Skeletal muscle tissue (tissue), 4 donors: Measurements from ENCODE around the gene MPP3. TPM values are rescaled to one million over a fixed set of nuclear protein-coding genes. Genes with fewer than 3 reads are reported as not detected.

Source experiments
- H3K27ac ChIP-seq: one replicate; pipeline ENCODE4 v1.7.0; 2013; ENCODE audit warnings: mild to moderate bottlenecking, low read depth, low read length, inconsistent platforms
- H3K27me3 ChIP-seq, 3 donors: one replicate each; pipeline ENCODE4 v1.7.0; 2013; ENCODE audit warnings: low read length in 3 of 3; ENCODE audit not compliant: control insufficient read depth in 3 of 3, insufficient read depth in 3 of 3
- H3K36me3 ChIP-seq, 3 donors: one replicate each; pipeline ENCODE4 v1.7.0; 2013; ENCODE audit warnings: low read length in 3 of 3; ENCODE audit not compliant: control insufficient read depth in 3 of 3, insufficient read depth in 3 of 3
- H3K4me1 ChIP-seq, 3 donors: one replicate each; pipeline ENCODE4 v1.7.0; 2013; ENCODE audit warnings: low read length in 3 of 3, mild to moderate bottlenecking in 3 of 3; ENCODE audit not compliant: control insufficient read depth in 3 of 3, insufficient read depth in 3 of 3
- H3K4me3 ChIP-seq, 3 donors: one replicate each; pipeline ENCODE4 v1.7.0; 2013; ENCODE audit warnings: low read length in 3 of 3
- H3K9ac ChIP-seq, 3 donors: one replicate each; pipeline ENCODE4 v1.7.0; 2013; ENCODE audit warnings: low read length in 3 of 3, mild to moderate bottlenecking in 3 of 3, moderate library complexity in 2 of 3, low read depth in 1 of 3
- H3K9me3 ChIP-seq, 3 donors: one replicate each; pipeline ENCODE4 v1.7.0; 2013; ENCODE audit warnings: low read length in 3 of 3; ENCODE audit not compliant: control insufficient read depth in 3 of 3
- total RNA-seq: library from RNA; depleted of rRNA; stranded (reverse); fragments of >200 nt; gene quantifications from one replicate; pipeline ENCODE4 v1.2.3, GENCODE V29; 2014
- donor health status: Osteomylitis.

Gene MPP3
- total RNA-seq, 1 donor from 2014 or later = 4.2 TPM

- Histone ChIP-seq H3K4me3 (peak within 1 kb of the TSS; percentile 76 to 88 (median 80)), H3K4me1 (peaks cover 30 to 33% (median 33%) of the 10 kb centered on the region in 3 donors), H3K27ac (peak within 1 kb of the TSS; percentile 100)
Measured at GRCh38 chr17:43780135-43780534, 52.8 kb downstream of the MPP3 start, which contains the start of gene CFAP97D1. Gene CFAP97D1 (plus strand): TSS chr17:43780435. CDS start chr17:43780463, 28 bp downstream.

GRCh38 chr17:43779145-43780125 is 53.5 kb downstream of the MPP3 start:
- Histone ChIP-seq H3K36me3 (peaks cover 8 to 12% (median 12%) of the 10 kb centered on the region in 3 donors), H3K4me1 (peaks cover 37 to 40% (median 40%) of the 10 kb centered on the region in 3 donors), H3K27ac (peak overlapping the region; percentile 100), H3K9ac (peak overlapping the region; percentile 79 to 97 (median 82)), H3K27me3 (no peaks in the 10 kb centered on the region), H3K9me3 (no peaks in the 10 kb centered on the region), H3K4me3 (peak overlapping the region; percentile 76 to 88 (median 80))

More at GRCh38 chr17:43780135-43780534, 52.8 kb downstream of the MPP3 start, which contains the start of gene CFAP97D1:
- Histone ChIP-seq H3K27me3 (no peaks in the 10 kb centered on the region), H3K9me3 (no peaks in the 10 kb centered on the region), H3K36me3 (peaks cover 3 to 7% (median 5%) of the 10 kb centered on the region in 3 donors), H3K9ac (peak within 1 kb of the TSS; percentile 79 to 97 (median 82))

- H3K9ac ChIP-seq = peak within 1 kb of the TSS; percentile 92 to 99 (median 97)
- no peaks in the 10 kb centered on the region for H3K9me3 ChIP-seq
- H3K4me1 ChIP-seq = peaks cover 45 to 49% (median 48%) of the 10 kb centered on the region in 3 donors
- peak within 1 kb of the TSS; percentile 76 to 90 (median 88) for H3K4me3 ChIP-seq
- H3K27me3 ChIP-seq = no peaks in the 10 kb centered on the region
- peaks cover 12 to 19% (median 17%) of the 10 kb centered on the region in 3 donors for H3K36me3 ChIP-seq
- peak within 1 kb of the TSS; percentile 100 for H3K27ac ChIP-seq
Measured at GRCh38 chr17:43778337-43779144, 54.4 kb downstream of the MPP3 start, which contains the start of gene DUSP3. Gene DUSP3 (minus strand): TSS chr17:43778977. CDS start chr17:43778924, 53 bp downstream.

GRCh38 chr17:43774304-43775250 is 58.4 kb downstream of the MPP3 start:
- no peaks in the 10 kb centered on the region for H3K9me3 ChIP-seq
- peak overlapping the region; percentile 22 to 47 (median 45) for H3K4me3 ChIP-seq
- H3K27me3 ChIP-seq = no peaks in the 10 kb centered on the region
- peaks cover 62 to 66% (median 64%) of the 10 kb centered on the region in 3 donors for H3K4me1 ChIP-seq
- H3K9ac ChIP-seq = peak overlapping the region in 2 of 3 donors; percentile 33 to 51
- H3K27ac ChIP-seq = peak overlapping the region; percentile 87
- H3K36me3 ChIP-seq = peaks cover 37 to 45% (median 43%) of the 10 kb centered on the region in 3 donors

- H3K4me1 ChIP-seq = peaks cover 61 to 76% (median 68%) of the 10 kb centered on the region in 3 donors
Measured at GRCh38 chr17:43772877-43773648, 59.9 kb downstream of the MPP3 start.

GRCh38 chr17:43771463-43771862 is 61.5 kb downstream of the MPP3 start:
- H3K4me3 ChIP-seq = no peak overlapping the region
- no peak overlapping the region for H3K27ac ChIP-seq
- H3K36me3 ChIP-seq = peaks cover 58 to 70% (median 60%) of the 10 kb centered on the region in 3 donors
- H3K4me1 ChIP-seq = peaks cover 54 to 70% (median 61%) of the 10 kb centered on the region in 3 donors
- H3K9ac ChIP-seq = no peak overlapping the region
- H3K9me3 ChIP-seq = no peaks in the 10 kb centered on the region
- no peaks in the 10 kb centered on the region for H3K27me3 ChIP-seq

More at GRCh38 chr17:43772877-43773648, 59.9 kb downstream of the MPP3 start:
- H3K36me3 ChIP-seq = peaks cover 52 to 59% (median 56%) of the 10 kb centered on the region in 3 donors
- peak overlapping the region; percentile 87 for H3K27ac ChIP-seq
- H3K9me3 ChIP-seq = no peaks in the 10 kb centered on the region
- no peaks in the 10 kb centered on the region for H3K27me3 ChIP-seq
- H3K9ac ChIP-seq = peak overlapping the region; percentile 52 to 76 (median 60)
- peak overlapping the region in 1 of 3 donors; percentile 22 for H3K4me3 ChIP-seq

- no peak overlapping the region for H3K4me3 ChIP-seq
- no peaks in the 10 kb centered on the region for H3K9me3 ChIP-seq
- peaks cover 63 to 66% (median 65%) of the 10 kb centered on the region in 3 donors for H3K36me3 ChIP-seq
- no peak overlapping the region for H3K9ac ChIP-seq
- H3K27me3 ChIP-seq = no peaks in the 10 kb centered on the region
- H3K27ac ChIP-seq = no peak overlapping the region
- peaks cover 49 to 65% (median 56%) of the 10 kb centered on the region in 3 donors for H3K4me1 ChIP-seq
Measured at GRCh38 chr17:43770957-43771356, 62.0 kb downstream of the MPP3 start.

- no peak overlapping the region for H3K4me3 ChIP-seq
- no peak overlapping the region for H3K27ac ChIP-seq
- no peaks in the 10 kb centered on the region for H3K27me3 ChIP-seq
- no peaks in the 10 kb centered on the region for H3K9me3 ChIP-seq
- H3K4me1 ChIP-seq = peaks cover 38 to 55% (median 47%) of the 10 kb centered on the region in 3 donors
- peaks cover 63 to 72% (median 63%) of the 10 kb centered on the region in 3 donors for H3K36me3 ChIP-seq
- H3K9ac ChIP-seq = no peak overlapping the region
Measured at GRCh38 chr17:43769859-43770258, 63.1 kb downstream of the MPP3 start.
